Measurements from ENCODE around the gene KIAA0040. TPM values are rescaled to one million over a fixed set of nuclear protein-coding genes. Genes with fewer than 3 reads are reported as not detected.

KIAA0040 gene
- total and polyA plus RNA-seq, 11 donors: 4.8 to 45.3 (median 12.9) TPM

GRCh38 chr1:175204330-175204729 is 11.8 kb upstream of the KIAA0040 start:
- Histone ChIP-seq H3K27ac (peak overlapping the region in 2 of 12 donors; percentile 13 to 21), H3K4me1 (peaks cover 0 to 29% (median 23%) of the 10 kb centered on the region in 12 donors), H3K4me3 (no peak overlapping the region), H3K36me3 (no peaks in the 10 kb centered on the region), H3K27me3 (no peaks in the 10 kb centered on the region), H3K9me3 (no peaks in the 10 kb centered on the region)
- TF ChIP-seq, protein P1, sequence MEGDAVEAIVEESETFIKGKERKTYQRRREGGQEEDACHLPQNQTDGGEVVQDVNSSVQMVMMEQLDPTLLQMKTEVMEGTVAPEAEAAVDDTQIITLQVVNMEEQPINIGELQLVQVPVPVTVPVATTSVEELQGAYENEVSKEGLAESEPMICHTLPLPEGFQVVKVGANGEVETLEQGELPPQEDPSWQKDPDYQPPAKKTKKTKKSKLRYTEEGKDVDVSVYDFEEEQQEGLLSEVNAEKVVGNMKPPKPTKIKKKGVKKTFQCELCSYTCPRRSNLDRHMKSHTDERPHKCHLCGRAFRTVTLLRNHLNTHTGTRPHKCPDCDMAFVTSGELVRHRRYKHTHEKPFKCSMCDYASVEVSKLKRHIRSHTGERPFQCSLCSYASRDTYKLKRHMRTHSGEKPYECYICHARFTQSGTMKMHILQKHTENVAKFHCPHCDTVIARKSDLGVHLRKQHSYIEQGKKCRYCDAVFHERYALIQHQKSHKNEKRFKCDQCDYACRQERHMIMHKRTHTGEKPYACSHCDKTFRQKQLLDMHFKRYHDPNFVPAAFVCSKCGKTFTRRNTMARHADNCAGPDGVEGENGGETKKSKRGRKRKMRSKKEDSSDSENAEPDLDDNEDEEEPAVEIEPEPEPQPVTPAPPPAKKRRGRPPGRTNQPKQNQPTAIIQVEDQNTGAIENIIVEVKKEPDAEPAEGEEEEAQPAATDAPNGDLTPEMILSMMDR (IDR thresholded peaks at IDR 0.05): no peak
- TF ChIP-seq POLR2A (IDR thresholded peaks at IDR 0.05): no peak
- intact Hi-C loops (cut with DNase I): loop anchor here in 1 of 10 donors (10.0 kb wide), 1 partner anchor 60 kb away; no protein-coding TSS in a partner anchor
- WGBS, 4 donors: 43 to 63% (median 49%) methylated on average over 2 of the region's 2 CpGs
- ATAC-seq (peak in 2 of 4 donors; percentile 43 to 71), DNase-seq (no peak)

GRCh38 chr1:175203570-175204068 is 11.0 kb upstream of the KIAA0040 start:
- Histone ChIP-seq H3K9me3 (no peaks in the 10 kb centered on the region), H3K27me3 (no peaks in the 10 kb centered on the region), H3K4me1 (peaks cover 0 to 29% (median 21%) of the 10 kb centered on the region in 12 donors), H3K4me3 (no peak overlapping the region), H3K27ac (peak overlapping the region in 1 of 12 donors; percentile 21), H3K36me3 (no peaks in the 10 kb centered on the region)
- ATAC-seq (no peak), DNase-seq (no peak)
- 91 to 94% (median 93%) methylated on average over 5 of the region's 5 CpGs for WGBS, 4 donors
- TF ChIP-seq, protein P1 (IDR thresholded peaks at IDR 0.05): no peak
- TF ChIP-seq POLR2A (IDR thresholded peaks at IDR 0.05): no peak
- intact Hi-C loops (cut with DNase I): loop anchor here in 1 of 10 donors (10.0 kb wide), 1 partner anchor 61 kb away; no protein-coding TSS in a partner anchor

GRCh38 chr1:175200678-175201521 is 8.3 kb upstream of the KIAA0040 start:
- peaks cover 0 to 29% (median 23%) of the 10 kb centered on the region in 12 donors for H3K4me1 ChIP-seq
- intact Hi-C loops (cut with DNase I): loop anchor here in 1 of 10 donors (10.0 kb wide), 1 partner anchor 64 kb away; no protein-coding TSS in a partner anchor
- TF ChIP-seq, protein P1 (IDR thresholded peaks at IDR 0.05): no peak
- no peak for TF ChIP-seq POLR2A (IDR thresholded peaks at IDR 0.05)
- H3K4me3 ChIP-seq: peak overlapping the region in 2 of 12 donors; percentile 4 to 5
- no peaks in the 10 kb centered on the region for H3K27me3 ChIP-seq
- WGBS, 4 donors: 36 to 42% (median 39%) methylated on average over 7 of the region's 7 CpGs
- no peaks in the 10 kb centered on the region for H3K9me3 ChIP-seq
- DNase-seq (peak in 3 of 5 donors; percentile 38 to 53 (median 51)), ATAC-seq (peak; percentile 73 to 80 (median 78))
- peak overlapping the region; percentile 56 to 89 (median 74) for H3K27ac ChIP-seq
- no peaks in the 10 kb centered on the region for H3K36me3 ChIP-seq

DNA sequence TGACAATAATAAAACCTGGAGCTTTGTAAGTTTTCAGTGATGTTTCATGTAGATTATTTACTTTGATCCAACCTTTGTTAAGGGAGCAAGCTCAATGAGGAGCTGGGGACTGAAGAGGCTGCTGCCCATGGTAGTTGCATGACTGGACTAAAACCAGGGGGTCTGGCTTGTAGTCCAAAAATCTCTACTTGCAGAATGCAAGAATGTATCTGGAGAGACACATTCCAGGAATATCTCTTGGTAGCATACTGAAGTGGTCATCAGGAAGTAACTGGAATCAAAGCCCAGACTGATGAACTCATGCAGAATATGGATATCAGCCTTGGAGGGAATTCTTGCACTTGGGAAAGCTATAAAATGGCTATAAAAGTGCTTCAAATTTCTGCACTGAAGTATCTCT is 5.8 kb upstream of the KIAA0040 start:
- peaks cover 0 to 33% (median 23%) of the 10 kb centered on the region in 12 donors for H3K4me1 ChIP-seq

More for the DNA sequence above, 5.8 kb upstream of the KIAA0040 start:
- ATAC-seq: no peak
- H3K27me3 ChIP-seq: no peaks in the 10 kb centered on the region
- no peaks in the 10 kb centered on the region for H3K36me3 ChIP-seq
- H3K9me3 ChIP-seq: no peaks in the 10 kb centered on the region
- intact Hi-C loops (cut with DNase I): no loop called here
- no peak for DNase-seq
- H3K4me3 ChIP-seq: no peak overlapping the region
- TF ChIP-seq, protein P1 (IDR thresholded peaks at IDR 0.05): no peak
- no peak for TF ChIP-seq POLR2A (IDR thresholded peaks at IDR 0.05)
- no peak overlapping the region for H3K27ac ChIP-seq
